ENCODE measurements around the gene TMEM272.

TMEM272 gene

DNA sequence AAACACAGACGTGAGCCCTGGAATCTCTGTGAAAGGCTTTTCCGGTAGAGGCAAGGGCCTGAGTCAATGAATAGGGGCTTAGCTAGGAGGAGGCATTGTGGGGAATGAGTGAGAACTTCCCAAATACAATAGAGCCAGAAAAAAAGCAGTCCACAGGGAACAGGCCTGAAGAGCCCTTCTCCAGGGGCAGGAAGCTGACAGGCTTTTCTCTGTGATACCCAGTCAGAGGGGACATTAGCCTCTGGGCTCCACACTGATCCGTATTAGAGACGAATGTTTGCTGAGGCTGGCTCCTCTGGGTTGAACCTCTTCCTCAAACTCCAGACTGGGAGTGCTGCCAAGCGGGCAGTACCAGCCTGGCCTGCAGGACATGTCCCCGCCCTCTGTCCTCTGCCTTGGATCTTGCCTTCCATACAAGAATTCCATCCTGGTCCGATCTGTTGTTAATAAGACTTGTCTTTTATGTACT lies 43.3 kb downstream of the TMEM272 start:
- Histone ChIP-seq H3K27ac (ENCODE audit: low read length) (no peak overlapping the region), H3K9ac (ENCODE audit: low read depth, low read length) (no peak overlapping the region), H3K4me1 (ENCODE audit: insufficient read depth, low read length) (peaks cover 33% of the 10 kb centered on the region), H4K20me1 (ENCODE audit: insufficient read depth, low read length) (no peaks in the 10 kb centered on the region), H3K4me2 (ENCODE audit: insufficient read depth, low read length) (no peak overlapping the region), H3K79me2 (ENCODE audit: insufficient read depth, low read length) (no peaks in the 10 kb centered on the region), H3K27me3 (ENCODE audit: insufficient read depth, low read length, poor library complexity) (no peaks in the 10 kb centered on the region), H3K9me3 (ENCODE audit: insufficient read depth, low read length, severe bottlenecking) (no peaks in the 10 kb centered on the region), H3K36me3 (ENCODE audit: insufficient read depth, low read length) (no peaks in the 10 kb centered on the region; the same call in 1 of the 2 replicates), H3K4me3 (ENCODE audit: low read depth in 1 of 2, low read length in 2 of 2) (no peak overlapping the region), H2AFZ (ENCODE audit: low read depth, low read length) (no peak overlapping the region)
- no peak for DNase-seq
- ATAC-seq (ENCODE audit: insufficient read depth, low read depth), result no peak
- TF ChIP-seq, protein P1, sequence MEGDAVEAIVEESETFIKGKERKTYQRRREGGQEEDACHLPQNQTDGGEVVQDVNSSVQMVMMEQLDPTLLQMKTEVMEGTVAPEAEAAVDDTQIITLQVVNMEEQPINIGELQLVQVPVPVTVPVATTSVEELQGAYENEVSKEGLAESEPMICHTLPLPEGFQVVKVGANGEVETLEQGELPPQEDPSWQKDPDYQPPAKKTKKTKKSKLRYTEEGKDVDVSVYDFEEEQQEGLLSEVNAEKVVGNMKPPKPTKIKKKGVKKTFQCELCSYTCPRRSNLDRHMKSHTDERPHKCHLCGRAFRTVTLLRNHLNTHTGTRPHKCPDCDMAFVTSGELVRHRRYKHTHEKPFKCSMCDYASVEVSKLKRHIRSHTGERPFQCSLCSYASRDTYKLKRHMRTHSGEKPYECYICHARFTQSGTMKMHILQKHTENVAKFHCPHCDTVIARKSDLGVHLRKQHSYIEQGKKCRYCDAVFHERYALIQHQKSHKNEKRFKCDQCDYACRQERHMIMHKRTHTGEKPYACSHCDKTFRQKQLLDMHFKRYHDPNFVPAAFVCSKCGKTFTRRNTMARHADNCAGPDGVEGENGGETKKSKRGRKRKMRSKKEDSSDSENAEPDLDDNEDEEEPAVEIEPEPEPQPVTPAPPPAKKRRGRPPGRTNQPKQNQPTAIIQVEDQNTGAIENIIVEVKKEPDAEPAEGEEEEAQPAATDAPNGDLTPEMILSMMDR (IDR thresholded peaks at IDR 0.05; ENCODE audit: borderline replicate concordance, extremely low read depth, low read length, poor library complexity, severe bottlenecking), result no peak
- no peak for TF ChIP-seq EZH2 (IDR thresholded peaks at IDR 0.05; ENCODE audit: borderline replicate concordance, low read depth, low read length, severe bottlenecking)

DNA sequence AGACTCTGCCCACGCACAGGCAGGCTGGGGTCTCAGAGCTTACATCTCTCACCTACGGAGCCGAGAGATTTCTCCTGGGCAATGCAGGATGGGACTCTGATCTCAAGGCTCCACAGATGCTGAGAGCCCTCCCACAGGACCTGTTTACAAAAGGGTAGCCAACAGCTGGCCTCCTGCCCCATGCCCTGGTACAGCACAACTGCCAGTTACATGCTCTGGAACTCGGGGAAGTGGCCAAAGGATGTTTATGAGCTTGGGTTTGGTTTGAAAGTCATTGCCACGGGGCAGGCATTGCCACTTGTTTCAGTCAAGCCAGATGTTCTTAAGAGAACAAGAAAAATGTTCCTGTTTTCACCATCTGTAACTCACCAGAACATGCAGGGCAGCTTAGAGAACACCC lies 44.5 kb downstream of the TMEM272 start:
- no peaks in the 10 kb centered on the region for H3K27me3 ChIP-seq (ENCODE audit: insufficient read depth, low read length, poor library complexity)
- DNase-seq, result no peak
- H4K20me1 ChIP-seq (ENCODE audit: insufficient read depth, low read length), result no peaks in the 10 kb centered on the region
- no peak overlapping the region for H3K27ac ChIP-seq (ENCODE audit: low read length)
- no peak for TF ChIP-seq EZH2 (IDR thresholded peaks at IDR 0.05; ENCODE audit: borderline replicate concordance, low read depth, low read length, severe bottlenecking)
- TF ChIP-seq, protein P1 (IDR thresholded peaks at IDR 0.05; ENCODE audit: borderline replicate concordance, extremely low read depth, low read length, poor library complexity, severe bottlenecking), result no peak
- H3K4me1 ChIP-seq (ENCODE audit: insufficient read depth, low read length), result peaks cover 33% of the 10 kb centered on the region
- no peak for ATAC-seq (ENCODE audit: insufficient read depth, low read depth)
- H3K79me2 ChIP-seq (ENCODE audit: insufficient read depth, low read length), result no peaks in the 10 kb centered on the region
- no peak overlapping the region for H3K4me2 ChIP-seq (ENCODE audit: insufficient read depth, low read length)
- no peaks in the 10 kb centered on the region; the same call in 1 of the 2 replicates for H3K36me3 ChIP-seq (ENCODE audit: insufficient read depth, low read length)
- H3K9me3 ChIP-seq (ENCODE audit: insufficient read depth, low read length, severe bottlenecking), result no peaks in the 10 kb centered on the region
- H3K4me3 ChIP-seq (ENCODE audit: low read depth in 1 of 2, low read length in 2 of 2), result no peak overlapping the region
- H3K9ac ChIP-seq (ENCODE audit: low read depth, low read length), result no peak overlapping the region
- H2AFZ ChIP-seq (ENCODE audit: low read depth, low read length), result no peak overlapping the region

DNA sequence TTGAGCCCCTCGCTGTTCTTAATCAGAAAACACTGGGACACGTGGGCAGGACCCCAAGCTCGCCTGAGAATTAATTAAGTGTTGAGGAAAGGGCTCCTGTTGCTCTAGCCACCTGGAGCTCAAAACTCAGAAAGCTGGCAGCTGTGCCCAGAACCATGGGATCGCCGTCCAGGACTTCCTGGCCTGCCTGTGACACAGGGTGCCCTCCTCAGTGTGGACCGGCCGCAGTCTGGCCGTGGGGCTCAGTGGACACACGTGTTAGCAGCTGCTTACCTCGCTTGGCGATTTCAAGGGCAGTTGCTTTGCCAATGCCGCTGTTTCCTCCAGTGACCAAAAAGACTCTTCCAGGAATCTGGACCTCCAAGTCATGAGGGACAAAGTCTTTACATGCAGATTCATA lies 45.7 kb downstream of the TMEM272 start:
- DNase-seq, result no peak
- Histone ChIP-seq H3K27me3 (ENCODE audit: insufficient read depth, low read length, poor library complexity) (no peaks in the 10 kb centered on the region), H3K9ac (ENCODE audit: low read depth, low read length) (no peak overlapping the region), H4K20me1 (ENCODE audit: insufficient read depth, low read length) (no peaks in the 10 kb centered on the region), H3K4me3 (ENCODE audit: low read depth in 1 of 2, low read length in 2 of 2) (no peak overlapping the region), H3K79me2 (ENCODE audit: insufficient read depth, low read length) (no peaks in the 10 kb centered on the region), H3K27ac (ENCODE audit: low read length) (no peak overlapping the region), H3K36me3 (ENCODE audit: insufficient read depth, low read length) (no peaks in the 10 kb centered on the region; the same call in 1 of the 2 replicates), H3K4me1 (ENCODE audit: insufficient read depth, low read length) (peaks cover 21% of the 10 kb centered on the region), H3K4me2 (ENCODE audit: insufficient read depth, low read length) (no peak overlapping the region), H2AFZ (ENCODE audit: low read depth, low read length) (no peak overlapping the region), H3K9me3 (ENCODE audit: insufficient read depth, low read length, severe bottlenecking) (no peaks in the 10 kb centered on the region)
- ATAC-seq (ENCODE audit: insufficient read depth, low read depth), result no peak
- TF ChIP-seq, protein P1 (IDR thresholded peaks at IDR 0.05; ENCODE audit: borderline replicate concordance, extremely low read depth, low read length, poor library complexity, severe bottlenecking), result no peak
- TF ChIP-seq EZH2 (IDR thresholded peaks at IDR 0.05; ENCODE audit: borderline replicate concordance, low read depth, low read length, severe bottlenecking), result no peak
